Left lung (tissue), 10 donors: ENCODE data around the gene ZNF787. TPM values are rescaled to one million over a fixed set of nuclear protein-coding genes. Genes with fewer than 3 reads are reported as not detected.

ENCODE experiments used
- ATAC-seq: fragments of 200-7000 bp; cut with Tn5 transposase; one replicate; pipeline ENCODE4 v1.9.1; 2020; ENCODE audit warnings: moderate library complexity
- DNase-seq, 4 donors: peaks; one replicate each; pipeline ENCODE4 v3.0.0-alpha.2; 2013 to 2020
- H3K27ac ChIP-seq, 2 donors: fragments of 200-600 bp; sonication (generic) in 1 of 2; one replicate each; pipeline versions ENCODE4 v1.5.0 to v1.8.0; 2020 to 2021
- H3K27me3 ChIP-seq, 2 donors: fragments of 200-600 bp; sonication (generic) in 1 of 2; one replicate each; pipeline versions ENCODE4 v1.5.0 to v1.8.0; 2020 to 2021
- H3K36me3 ChIP-seq, 2 donors: fragments of 200-600 bp; sonication (generic) in 1 of 2; one replicate each; pipeline versions ENCODE4 v1.5.0 to v1.8.0; 2020 to 2021
- H3K4me1 ChIP-seq, 2 donors: fragments of 200-600 bp; one replicate each; pipeline ENCODE4 v1.8.0; 2021
- H3K4me3 ChIP-seq, 2 donors: fragments of 200-600 bp; sonication (generic) in 1 of 2; one replicate each; pipeline versions ENCODE4 v1.5.0 to v1.8.0; 2020 to 2021; ENCODE audit warnings: mild to moderate bottlenecking in 1 of 2
- H3K9me3 ChIP-seq, 2 donors: fragments of 200-600 bp; sonication (generic) in 1 of 2; one replicate each; pipeline versions ENCODE4 v1.5.0 to v1.8.0; 2020 to 2021
- intact Hi-C, 2 donors: fragments of 100-400 bp; cut with DNase I; formaldehyde crosslinking; loops; one replicate each; pipeline versions ENCODE4 v1.11.2 to v1.14.2; 2022
- polyA plus RNA-seq, 6 donors: library from polyadenylated mRNA; unstranded; fragments of 120-200 nt; gene quantifications; one replicate each; pipeline ENCODE4 v1.2.1, GENCODE V29; 2013; ENCODE audit not compliant: insufficient read length in 6 of 6
- total RNA-seq, 2 donors: library from RNA; stranded (reverse); fragmentation: NEBNext Ultra II Directional; extraction: Animal tissue kit (Norgen Biotek cat#: 25700); gene quantifications; one replicate each; pipeline ENCODE4 v1.2.1, GENCODE V29; 2021
- TF ChIP-seq, protein P1 (sequence below), 2 donors: fragments of 200-600 bp; sonication (generic) in 1 of 2; IDR thresholded peaks; one replicate each; pipeline versions ENCODE4 v1.5.0 to v1.8.0; 2021; ENCODE audit warnings: antibody characterized with exemption in 2 of 2
- donor health status: DM: no; HTN: yes; CAD: no.
- donor health status: DM: no; HTN: no; CAD: no.

The ZNF787 gene
- total and polyA plus RNA-seq, 8 donors = 11.0 to 44.6 (median 19.3) TPM

DNA sequence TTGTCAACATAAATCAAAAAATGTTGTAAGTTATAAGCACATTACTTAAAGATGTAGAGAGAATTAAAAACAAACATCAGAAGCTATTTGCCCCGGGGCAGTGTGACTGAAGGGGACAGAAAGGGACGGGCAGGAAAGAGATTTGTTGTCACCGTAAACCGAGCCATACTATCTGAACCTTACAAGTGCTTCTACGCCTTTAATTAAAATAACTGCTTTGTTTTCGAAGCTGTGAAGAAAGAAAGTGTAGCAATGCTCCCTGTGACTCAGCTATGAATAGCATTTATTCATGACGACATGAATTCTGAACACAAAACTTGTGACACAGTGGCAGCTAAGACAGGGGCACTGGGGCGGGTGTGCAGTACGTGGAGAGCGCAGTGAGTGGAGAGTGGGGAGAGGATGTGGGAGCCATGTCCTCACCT lies 30.0 kb downstream of the ZNF787 start:
- H3K27me3 ChIP-seq = no peaks in the 10 kb centered on the region
- peak; percentile 11 for ATAC-seq
- no peak for DNase-seq
- TF ChIP-seq, protein P1, sequence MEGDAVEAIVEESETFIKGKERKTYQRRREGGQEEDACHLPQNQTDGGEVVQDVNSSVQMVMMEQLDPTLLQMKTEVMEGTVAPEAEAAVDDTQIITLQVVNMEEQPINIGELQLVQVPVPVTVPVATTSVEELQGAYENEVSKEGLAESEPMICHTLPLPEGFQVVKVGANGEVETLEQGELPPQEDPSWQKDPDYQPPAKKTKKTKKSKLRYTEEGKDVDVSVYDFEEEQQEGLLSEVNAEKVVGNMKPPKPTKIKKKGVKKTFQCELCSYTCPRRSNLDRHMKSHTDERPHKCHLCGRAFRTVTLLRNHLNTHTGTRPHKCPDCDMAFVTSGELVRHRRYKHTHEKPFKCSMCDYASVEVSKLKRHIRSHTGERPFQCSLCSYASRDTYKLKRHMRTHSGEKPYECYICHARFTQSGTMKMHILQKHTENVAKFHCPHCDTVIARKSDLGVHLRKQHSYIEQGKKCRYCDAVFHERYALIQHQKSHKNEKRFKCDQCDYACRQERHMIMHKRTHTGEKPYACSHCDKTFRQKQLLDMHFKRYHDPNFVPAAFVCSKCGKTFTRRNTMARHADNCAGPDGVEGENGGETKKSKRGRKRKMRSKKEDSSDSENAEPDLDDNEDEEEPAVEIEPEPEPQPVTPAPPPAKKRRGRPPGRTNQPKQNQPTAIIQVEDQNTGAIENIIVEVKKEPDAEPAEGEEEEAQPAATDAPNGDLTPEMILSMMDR (IDR thresholded peaks at IDR 0.05) = no peak
- H3K27ac ChIP-seq = peak overlapping the region in 1 of 2 donors; percentile 45
- H3K4me1 ChIP-seq = peaks cover 0 to 15% of the 10 kb centered on the region in 2 donors
- H3K9me3 ChIP-seq = no peaks in the 10 kb centered on the region
- intact Hi-C loops = no loop called here
- H3K36me3 ChIP-seq = peaks cover 0 to 76% of the 10 kb centered on the region in 2 donors
- H3K4me3 ChIP-seq = no peak overlapping the region

DNA sequence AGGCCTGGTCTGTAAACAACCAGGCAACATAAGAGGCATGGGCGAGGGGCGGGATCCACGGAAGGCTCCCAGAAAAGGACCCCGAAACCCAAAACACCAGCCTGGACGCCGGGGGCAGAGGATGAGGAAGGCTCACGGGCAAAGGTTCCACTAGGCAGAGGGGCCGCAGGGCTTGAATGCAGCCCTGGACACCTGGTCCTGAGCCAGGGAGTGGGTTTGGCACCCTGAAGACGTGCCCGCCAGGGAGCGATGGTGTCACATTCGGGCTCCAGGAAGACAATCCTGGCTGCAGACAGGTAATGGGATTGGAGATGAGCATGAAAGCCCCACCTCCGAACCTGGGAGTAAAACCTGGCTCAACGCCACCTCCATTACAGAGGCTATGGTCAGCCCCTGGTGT lies 31.8 kb downstream of the ZNF787 start:
- H3K9me3 ChIP-seq = no peaks in the 10 kb centered on the region
- H3K4me1 ChIP-seq = peaks cover 0 to 15% of the 10 kb centered on the region in 2 donors
- H3K27me3 ChIP-seq = no peaks in the 10 kb centered on the region
- intact Hi-C loops = no loop called here
- peak in 1 of 4 donors; percentile 67 for DNase-seq
- H3K36me3 ChIP-seq = peaks cover 0 to 71% of the 10 kb centered on the region in 2 donors
- TF ChIP-seq, protein P1 (IDR thresholded peaks at IDR 0.05) = no peak
- no peak overlapping the region for H3K27ac ChIP-seq
- H3K4me3 ChIP-seq = no peak overlapping the region
- ATAC-seq = no peak

DNA sequence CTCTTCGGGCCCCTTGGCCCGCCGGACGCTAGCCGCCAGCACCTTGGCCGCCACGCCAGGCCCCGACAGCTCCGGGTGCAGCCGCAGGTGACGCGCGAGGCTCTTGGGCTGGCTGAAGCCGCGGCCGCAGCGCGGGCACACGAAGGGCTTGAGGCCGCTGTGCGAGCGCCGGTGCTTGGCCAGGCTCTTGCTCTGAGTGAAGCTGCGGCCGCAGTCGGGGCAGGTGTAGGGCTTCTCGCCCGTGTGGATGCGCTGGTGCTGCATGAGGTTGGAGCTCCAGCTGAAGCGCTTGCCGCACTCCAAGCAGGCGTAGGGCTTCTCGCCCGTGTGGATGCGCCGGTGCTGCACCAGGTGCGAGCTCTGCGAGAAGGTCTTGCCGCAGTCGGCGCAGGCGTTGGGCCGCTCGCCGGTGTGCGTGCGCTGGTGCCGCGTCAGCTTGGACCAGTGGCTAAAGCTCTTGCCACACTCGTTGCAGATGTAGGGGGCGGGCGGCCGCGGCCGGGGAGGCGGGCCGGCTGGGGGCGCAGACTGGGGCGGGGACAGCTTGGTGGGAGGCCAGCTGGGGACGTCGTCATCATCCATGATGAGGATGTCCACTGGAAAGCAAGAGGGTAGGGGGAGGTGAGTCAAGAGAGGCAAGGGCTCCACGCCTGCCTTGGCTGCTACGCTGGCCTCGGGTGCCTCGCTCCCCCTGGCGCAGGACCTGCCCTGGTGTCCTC lies 32.4 kb downstream of the ZNF787 start:
- Histone ChIP-seq H3K27ac (no peak overlapping the region), H3K4me3 (no peak overlapping the region), H3K4me1 (peaks cover 0 to 15% of the 10 kb centered on the region in 2 donors), H3K27me3 (no peaks in the 10 kb centered on the region), H3K36me3 (peaks cover 0 to 67% of the 10 kb centered on the region in 2 donors), H3K9me3 (no peaks in the 10 kb centered on the region)
- TF ChIP-seq, protein P1 (IDR thresholded peaks at IDR 0.05) = no peak
- intact Hi-C loops = no loop called here
- DNase-seq (peak in 1 of 4 donors; percentile 81), ATAC-seq (no peak)

DNA sequence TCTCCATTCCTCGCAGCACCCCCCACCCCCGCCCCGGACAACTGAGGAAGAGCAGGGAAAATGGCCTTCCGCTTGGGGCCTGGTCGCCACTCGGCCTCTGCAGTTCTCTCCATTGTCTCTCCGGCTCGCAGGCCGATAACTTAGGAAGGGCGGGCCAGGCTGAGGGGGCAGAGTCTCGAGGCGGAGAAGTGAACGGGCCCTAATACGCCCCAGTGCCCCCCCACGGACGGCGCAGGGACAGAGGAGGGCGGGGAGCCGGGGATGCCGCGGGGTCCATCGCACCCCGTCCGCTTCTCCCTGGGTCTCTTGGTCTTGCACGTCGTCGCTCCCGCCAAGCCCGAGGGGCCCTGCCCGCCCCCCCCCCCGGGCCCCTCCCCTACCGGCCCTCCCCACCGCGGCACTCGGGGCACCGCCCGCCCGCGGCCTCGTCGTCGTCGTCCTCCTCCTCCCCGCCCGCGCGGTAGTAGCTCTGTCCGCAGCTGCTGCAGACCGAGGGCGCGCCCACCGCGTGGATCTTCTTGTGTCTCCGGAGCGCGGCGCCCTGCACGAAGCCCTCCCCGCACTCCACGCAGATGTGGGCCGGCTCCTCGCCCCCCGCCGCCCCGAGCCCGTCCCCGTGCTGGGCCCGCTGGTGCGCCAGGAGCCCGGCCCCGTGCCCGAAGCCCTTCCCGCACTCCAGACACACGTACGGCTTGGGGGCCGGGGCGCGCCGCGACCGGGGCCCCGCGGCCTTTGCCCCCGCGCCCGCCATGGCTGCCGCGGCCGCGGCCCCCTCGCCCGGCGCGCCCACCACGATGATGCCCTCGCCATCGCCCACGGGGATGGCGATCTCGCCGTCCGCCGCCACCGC lies 33.2 kb downstream of the ZNF787 start:
- TF ChIP-seq, protein P1 (IDR thresholded peaks at IDR 0.05) = no peak
- no peaks in the 10 kb centered on the region for H3K9me3 ChIP-seq
- intact Hi-C loops = no loop called here
- peaks cover 0 to 59% of the 10 kb centered on the region in 2 donors for H3K36me3 ChIP-seq
- H3K4me3 ChIP-seq = no peak overlapping the region
- H3K27ac ChIP-seq = no peak overlapping the region
- no peaks in the 10 kb centered on the region for H3K27me3 ChIP-seq
- peaks cover 0 to 15% of the 10 kb centered on the region in 2 donors for H3K4me1 ChIP-seq
- DNase-seq = peak in 1 of 4 donors; percentile 74
- no peak for ATAC-seq
